Measurements from ENCODE around the gene HCFC1. TPM values are rescaled to one million over a fixed set of nuclear protein-coding genes. Genes with fewer than 3 reads are reported as not detected.
A peak's percentile ranks its signal among the peaks of the same experiment; 100 is the strongest.
"Not testable (repeated sequence)": the region's sequence is repeated elsewhere in the genome, so short reads cannot be mapped to it uniquely, and the experiment has no call there.

The HCFC1 gene
- total and polyA plus RNA-seq, 4 donors, result 13.1 to 56.3 (median 35.9) TPM

- WGBS (ENCODE audit: insufficient coverage), result 86% methylated on average over 18 of the region's 18 CpGs
- H3K27ac ChIP-seq (ENCODE audit: low read depth, low read length), result no peak overlapping the region
- no peaks in the 10 kb centered on the region for H3K27me3 ChIP-seq (ENCODE audit: control insufficient read depth, insufficient read depth, low read length)
Observed at GRCh38 chrX:154010330-154011087, 38.9 kb upstream of the HCFC1 start.

GRCh38 chrX:154008521-154008920 is 36.9 kb upstream of the HCFC1 start:
- peaks cover 24% of the 10 kb centered on the region for H3K4me1 ChIP-seq (ENCODE audit: control insufficient read depth, insufficient read depth, low read length)
- H3K9me3 ChIP-seq (ENCODE audit: control insufficient read depth, insufficient read depth, low read length), result peaks cover 2% of the 10 kb centered on the region
- no peak overlapping the region for H3K27ac ChIP-seq (ENCODE audit: low read depth, low read length)
- H3K4me3 ChIP-seq (ENCODE audit: low read depth, low read length), result no peak overlapping the region
- no peaks in the 10 kb centered on the region for H3K27me3 ChIP-seq (ENCODE audit: control insufficient read depth, insufficient read depth, low read length)
- 83% methylated on average over 1 of the region's 4 CpGs for WGBS (ENCODE audit: insufficient coverage)
- peaks cover 34% of the 10 kb centered on the region for H3K36me3 ChIP-seq (ENCODE audit: control insufficient read depth, insufficient read depth, low read length)
- DNase-seq (ENCODE audit: low read depth in 4 of 6, low spot score in 6 of 6), result no peak

More at GRCh38 chrX:154010330-154011087, 38.9 kb upstream of the HCFC1 start:
- Histone ChIP-seq H3K4me3 (ENCODE audit: low read depth, low read length) (no peak overlapping the region), H3K36me3 (ENCODE audit: control insufficient read depth, insufficient read depth, low read length) (peaks cover 53% of the 10 kb centered on the region), H3K9me3 (ENCODE audit: control insufficient read depth, insufficient read depth, low read length) (peaks cover 2% of the 10 kb centered on the region), H3K4me1 (ENCODE audit: control insufficient read depth, insufficient read depth, low read length) (peaks cover 27% of the 10 kb centered on the region)
- DNase-seq (ENCODE audit: low read depth in 4 of 6, low spot score in 6 of 6), result no peak

GRCh38 chrX:154006947-154007346 is 35.3 kb upstream of the HCFC1 start:
- DNase-seq (ENCODE audit: low read depth in 4 of 6, low spot score in 6 of 6), result no peak
- no peaks in the 10 kb centered on the region for H3K27me3 ChIP-seq (ENCODE audit: control insufficient read depth, insufficient read depth, low read length)
- H3K4me1 ChIP-seq (ENCODE audit: control insufficient read depth, insufficient read depth, low read length), result peaks cover 14% of the 10 kb centered on the region
- no peak overlapping the region for H3K4me3 ChIP-seq (ENCODE audit: low read depth, low read length)
- H3K9me3 ChIP-seq (ENCODE audit: control insufficient read depth, insufficient read depth, low read length), result no peaks in the 10 kb centered on the region
- H3K36me3 ChIP-seq (ENCODE audit: control insufficient read depth, insufficient read depth, low read length), result peaks cover 18% of the 10 kb centered on the region
- 86% methylated on average over 20 of the region's 20 CpGs for WGBS (ENCODE audit: insufficient coverage)
- no peak overlapping the region for H3K27ac ChIP-seq (ENCODE audit: low read depth, low read length)

- Histone ChIP-seq H3K27me3 (ENCODE audit: control insufficient read depth, insufficient read depth, low read length) (no peaks in the 10 kb centered on the region), H3K4me3 (ENCODE audit: low read depth, low read length) (no peak overlapping the region), H3K27ac (ENCODE audit: low read depth, low read length) (no peak overlapping the region), H3K9me3 (ENCODE audit: control insufficient read depth, insufficient read depth, low read length) (no peaks in the 10 kb centered on the region), H3K4me1 (ENCODE audit: control insufficient read depth, insufficient read depth, low read length) (peaks cover 14% of the 10 kb centered on the region), H3K36me3 (ENCODE audit: control insufficient read depth, insufficient read depth, low read length) (peaks cover 7% of the 10 kb centered on the region)
- WGBS (ENCODE audit: insufficient coverage), result 38% methylated on average over 8 of the region's 11 CpGs
- DNase-seq (ENCODE audit: low read depth in 4 of 6, low spot score in 6 of 6), result no peak
Observed at GRCh38 chrX:154004315-154004714, 32.7 kb upstream of the HCFC1 start.

GRCh38 chrX:154002215-154002719 is 30.6 kb upstream of the HCFC1 start:
- Histone ChIP-seq H3K9me3 (ENCODE audit: control insufficient read depth, insufficient read depth, low read length) (no peaks in the 10 kb centered on the region), H3K4me1 (ENCODE audit: control insufficient read depth, insufficient read depth, low read length) (peaks cover 14% of the 10 kb centered on the region), H3K27ac (ENCODE audit: low read depth, low read length) (peak overlapping the region; percentile 61), H3K4me3 (ENCODE audit: low read depth, low read length) (no peak overlapping the region), H3K36me3 (ENCODE audit: control insufficient read depth, insufficient read depth, low read length) (peaks cover 7% of the 10 kb centered on the region), H3K27me3 (ENCODE audit: control insufficient read depth, insufficient read depth, low read length) (no peaks in the 10 kb centered on the region)
- 64% methylated on average over 14 of the region's 17 CpGs for WGBS (ENCODE audit: insufficient coverage)
- DNase-seq (ENCODE audit: low read depth in 4 of 6, low spot score in 6 of 6), result peak in 3 of 6 donors; percentile 22 to 60 (median 56)

- H3K36me3 ChIP-seq (ENCODE audit: control insufficient read depth, insufficient read depth, low read length), result no peaks in the 10 kb centered on the region
- no peak overlapping the region for H3K27ac ChIP-seq (ENCODE audit: low read depth, low read length)
- no peaks in the 10 kb centered on the region for H3K9me3 ChIP-seq (ENCODE audit: control insufficient read depth, insufficient read depth, low read length)
- DNase-seq (ENCODE audit: low read depth in 4 of 6, low spot score in 6 of 6), result no peak
- H3K27me3 ChIP-seq (ENCODE audit: control insufficient read depth, insufficient read depth, low read length), result no peaks in the 10 kb centered on the region
- no peak overlapping the region for H3K4me3 ChIP-seq (ENCODE audit: low read depth, low read length)
- peaks cover 14% of the 10 kb centered on the region for H3K4me1 ChIP-seq (ENCODE audit: control insufficient read depth, insufficient read depth, low read length)
- 66% methylated on average over 3 of the region's 5 CpGs for WGBS (ENCODE audit: insufficient coverage)
Observed at GRCh38 chrX:154000051-154000450, 28.4 kb upstream of the HCFC1 start.

GRCh38 chrX:153999359-154000037 is 27.9 kb upstream of the HCFC1 start:
- 63% methylated on average over 12 of the region's 19 CpGs for WGBS (ENCODE audit: insufficient coverage)
- DNase-seq (ENCODE audit: low read depth in 4 of 6, low spot score in 6 of 6), result no peak
- no peaks in the 10 kb centered on the region for H3K27me3 ChIP-seq (ENCODE audit: control insufficient read depth, insufficient read depth, low read length)
- H3K4me1 ChIP-seq (ENCODE audit: control insufficient read depth, insufficient read depth, low read length), result peaks cover 13% of the 10 kb centered on the region
- H3K4me3 ChIP-seq (ENCODE audit: low read depth, low read length), result no peak overlapping the region
- H3K27ac ChIP-seq (ENCODE audit: low read depth, low read length), result no peak overlapping the region
- no peaks in the 10 kb centered on the region for H3K9me3 ChIP-seq (ENCODE audit: control insufficient read depth, insufficient read depth, low read length)
- no peaks in the 10 kb centered on the region for H3K36me3 ChIP-seq (ENCODE audit: control insufficient read depth, insufficient read depth, low read length)

- Histone ChIP-seq H3K9me3 (ENCODE audit: control insufficient read depth, insufficient read depth, low read length) (no peaks in the 10 kb centered on the region), H3K27me3 (ENCODE audit: control insufficient read depth, insufficient read depth, low read length) (no peaks in the 10 kb centered on the region), H3K36me3 (ENCODE audit: control insufficient read depth, insufficient read depth, low read length) (no peaks in the 10 kb centered on the region), H3K4me1 (ENCODE audit: control insufficient read depth, insufficient read depth, low read length) (no peaks in the 10 kb centered on the region), H3K27ac (ENCODE audit: low read depth, low read length) (no peak overlapping the region), H3K4me3 (ENCODE audit: low read depth, low read length) (no peak overlapping the region)
- DNase-seq (ENCODE audit: low read depth in 4 of 6, low spot score in 6 of 6), result no peak
- WGBS (ENCODE audit: insufficient coverage), result 98% methylated on average over 4 of the region's 8 CpGs
Observed at GRCh38 chrX:153995504-153995903, 23.9 kb upstream of the HCFC1 start.

- H3K27ac ChIP-seq (ENCODE audit: low read depth, low read length); H3K27me3 ChIP-seq (ENCODE audit: control insufficient read depth, insufficient read depth, low read length); DNase-seq (ENCODE audit: low read depth in 4 of 6, low spot score in 6 of 6); H3K9me3 ChIP-seq (ENCODE audit: control insufficient read depth, insufficient read depth, low read length); H3K36me3 ChIP-seq (ENCODE audit: control insufficient read depth, insufficient read depth, low read length); H3K4me3 ChIP-seq (ENCODE audit: low read depth, low read length); H3K4me1 ChIP-seq (ENCODE audit: control insufficient read depth, insufficient read depth, low read length): not testable (repeated sequence)
- WGBS (ENCODE audit: insufficient coverage), result 56% methylated on average over 1 of the region's 5 CpGs
Observed at GRCh38 chrX:153994398-153994797, 22.8 kb upstream of the HCFC1 start.

Measured in spinal cord (tissue), 10 donors.